Stimulated activated memory B cell treated with anti-CD40 and anti-IgM and Interleukin-4, amounts not matched to agents 10 μg/mL and 1 μg/mL and 100 μg/mL, for 72 hours (primary cell): ENCODE results near the gene SHH.

Source experiments
- ATAC-seq: fragments of 150-1000 bp; cut with Tn5 transposase; 2 replicates; pipeline ENCODE4 v1.10.0; 2021
- H3K27ac Mint-ChIP-seq: one replicate; pipeline ENCODE4 v1.8.0; 2022; ENCODE audit warnings: mild to moderate bottlenecking, mixed read lengths
- H3K27me3 Mint-ChIP-seq: one replicate; pipeline ENCODE4 v1.8.0; 2022; ENCODE audit warnings: mixed read lengths
- H3K36me3 Mint-ChIP-seq: one replicate; pipeline ENCODE4 v1.8.0; 2022; ENCODE audit warnings: mixed read lengths
- H3K4me1 Mint-ChIP-seq: one replicate; pipeline ENCODE4 v1.8.0; 2022; ENCODE audit warnings: mixed read lengths
- H3K4me3 Mint-ChIP-seq: one replicate; pipeline ENCODE4 v1.8.0; 2022; ENCODE audit warnings: mild to moderate bottlenecking, moderate library complexity, mixed read lengths
- H3K9me3 Mint-ChIP-seq: one replicate; pipeline ENCODE4 v1.8.0; 2022; ENCODE audit warnings: mixed read lengths

The SHH gene

DNA sequence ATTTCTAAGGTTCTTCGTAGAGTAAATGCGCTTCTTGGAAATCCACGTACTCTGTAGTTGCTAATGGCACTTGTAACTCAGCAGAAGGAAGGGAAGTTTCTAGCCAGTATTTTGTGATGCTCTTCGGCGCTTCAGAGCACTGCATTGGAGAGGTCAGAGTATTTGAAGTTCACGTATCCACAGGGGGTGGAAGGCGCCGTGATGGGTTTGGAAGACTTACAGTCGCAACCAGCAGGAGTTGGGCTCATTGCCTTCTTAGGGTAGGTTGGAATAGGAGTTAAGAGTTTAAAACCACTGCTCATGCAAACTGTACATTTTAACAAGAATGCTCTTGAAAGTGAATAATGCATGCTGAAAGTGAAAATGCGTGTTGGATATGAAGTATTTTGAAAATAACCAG is 49.1 kb downstream of the SHH start:
- Mint-ChIP-seq H3K4me1 (peaks cover 48% of the 10 kb centered on the region), H3K27me3 (no peaks in the 10 kb centered on the region), H3K27ac (no peak overlapping the region), H3K9me3 (no peaks in the 10 kb centered on the region), H3K4me3 (no peak overlapping the region), H3K36me3 (peaks cover 43% of the 10 kb centered on the region)
- ATAC-seq = no peak

- peaks cover 48% of the 10 kb centered on the region for H3K4me1 Mint-ChIP-seq
- peaks cover 41% of the 10 kb centered on the region for H3K36me3 Mint-ChIP-seq
Measured at GRCh38 chr7:155762655-155763054, 49.6 kb downstream of the SHH start.

GRCh38 chr7:155762036-155762435 is 50.2 kb downstream of the SHH start:
- Mint-ChIP-seq H3K9me3 (no peaks in the 10 kb centered on the region), H3K4me1 (peaks cover 53% of the 10 kb centered on the region), H3K36me3 (peaks cover 40% of the 10 kb centered on the region), H3K4me3 (no peak overlapping the region), H3K27me3 (no peaks in the 10 kb centered on the region), H3K27ac (no peak overlapping the region)
- no peak for ATAC-seq

More at GRCh38 chr7:155762655-155763054, 49.6 kb downstream of the SHH start:
- H3K27me3 Mint-ChIP-seq = no peaks in the 10 kb centered on the region
- H3K4me3 Mint-ChIP-seq = no peak overlapping the region
- no peak overlapping the region for H3K27ac Mint-ChIP-seq
- ATAC-seq = no peak
- H3K9me3 Mint-ChIP-seq = no peaks in the 10 kb centered on the region

- no peaks in the 10 kb centered on the region for H3K27me3 Mint-ChIP-seq
- no peak for ATAC-seq
- H3K36me3 Mint-ChIP-seq = peaks cover 46% of the 10 kb centered on the region
- H3K4me3 Mint-ChIP-seq = no peak overlapping the region
- H3K27ac Mint-ChIP-seq = no peak overlapping the region
- peaks cover 62% of the 10 kb centered on the region for H3K4me1 Mint-ChIP-seq
- H3K9me3 Mint-ChIP-seq = no peaks in the 10 kb centered on the region
Measured at GRCh38 chr7:155761162-155761561, 51.1 kb downstream of the SHH start.

DNA sequence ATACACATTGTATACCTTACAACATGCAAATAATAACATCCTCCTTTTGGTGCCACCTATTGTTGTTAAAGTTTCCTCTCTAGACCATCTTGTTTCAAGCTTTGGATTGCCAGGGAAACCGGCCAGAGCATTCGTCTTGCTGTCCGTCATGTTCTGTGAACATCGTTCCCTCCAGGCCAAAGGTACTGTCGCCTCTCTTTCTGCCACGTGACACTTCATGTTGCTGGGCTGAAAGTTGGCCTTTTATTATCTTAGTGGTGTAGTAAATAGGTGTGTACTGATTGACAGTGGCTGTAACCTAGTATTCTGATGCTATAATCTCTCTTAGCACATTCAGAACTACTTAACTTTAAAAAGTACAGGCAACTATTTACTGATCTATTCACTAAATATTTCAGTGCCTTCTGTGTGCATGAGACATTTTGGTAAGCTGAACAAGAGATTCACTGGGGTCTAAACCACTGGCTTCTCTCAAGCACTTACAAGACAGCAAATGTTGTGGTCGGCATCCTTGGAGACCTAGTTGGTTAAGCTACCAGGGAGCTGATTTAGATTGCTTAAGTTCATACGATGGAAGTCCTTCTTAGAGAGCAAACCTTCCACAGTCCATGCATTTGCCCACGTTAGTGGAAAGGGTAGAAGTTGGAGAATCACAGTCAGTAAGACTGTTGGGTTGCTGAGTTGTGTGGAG is 52.4 kb downstream of the SHH start:
- Mint-ChIP-seq H3K27me3 (no peaks in the 10 kb centered on the region), H3K4me3 (no peak overlapping the region), H3K4me1 (peaks cover 72% of the 10 kb centered on the region), H3K9me3 (no peaks in the 10 kb centered on the region), H3K36me3 (peaks cover 46% of the 10 kb centered on the region), H3K27ac (no peak overlapping the region)
- ATAC-seq = no peak

DNA sequence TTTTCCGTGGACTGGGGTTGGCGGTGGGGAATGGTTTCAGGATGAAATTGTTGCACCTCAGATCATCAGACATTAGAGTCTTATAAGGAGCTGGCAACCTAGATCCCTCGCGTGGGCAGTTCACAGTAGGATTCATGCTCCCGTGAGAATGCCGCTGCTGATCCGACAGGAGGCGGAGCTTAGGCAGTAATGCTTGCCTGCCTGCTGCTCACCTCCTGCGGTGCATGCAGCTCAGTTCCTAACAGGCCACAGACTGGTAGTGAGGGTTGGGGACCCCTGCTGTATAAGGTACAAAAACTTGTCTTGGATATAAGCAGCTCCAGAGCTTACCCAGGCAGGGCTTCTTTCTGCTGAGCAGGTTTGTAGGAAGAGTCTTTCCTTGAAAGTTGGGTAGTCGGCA is 53.9 kb downstream of the SHH start:
- Mint-ChIP-seq H3K4me1 (peaks cover 75% of the 10 kb centered on the region), H3K36me3 (peaks cover 50% of the 10 kb centered on the region)

DNA sequence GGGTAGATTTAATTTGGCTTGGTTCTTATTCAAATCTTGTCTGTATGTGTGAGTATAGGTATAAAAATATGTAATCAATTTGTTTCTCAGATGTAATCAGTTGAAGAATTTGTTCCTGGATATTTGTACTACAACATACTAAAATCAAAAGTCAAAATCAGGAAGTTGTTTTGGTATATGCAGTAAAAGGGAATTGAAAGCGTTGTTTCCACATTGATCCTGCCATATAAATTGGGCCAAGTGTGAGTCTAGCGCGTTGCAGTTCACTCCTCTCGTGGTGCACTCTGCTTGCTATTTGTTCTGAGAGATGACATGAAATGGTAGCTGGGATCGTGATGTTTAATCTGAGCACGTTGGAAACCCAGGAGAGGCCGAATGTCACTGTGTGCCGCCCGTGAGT is 55.9 kb downstream of the SHH start:
- Mint-ChIP-seq H3K4me1 (peaks cover 77% of the 10 kb centered on the region), H3K9me3 (no peaks in the 10 kb centered on the region), H3K27me3 (no peaks in the 10 kb centered on the region), H3K4me3 (peak overlapping the region; percentile 59), H3K36me3 (peaks cover 40% of the 10 kb centered on the region), H3K27ac (peak overlapping the region; percentile 78)
- ATAC-seq = peak; percentile 81

More for the DNA sequence above, 53.9 kb downstream of the SHH start:
- Mint-ChIP-seq H3K27me3 (no peaks in the 10 kb centered on the region), H3K27ac (no peak overlapping the region), H3K4me3 (no peak overlapping the region), H3K9me3 (no peaks in the 10 kb centered on the region)
- ATAC-seq = no peak

GRCh38 chr7:155755026-155755425 is 57.2 kb downstream of the SHH start:
- ATAC-seq = no peak
- Mint-ChIP-seq H3K36me3 (peaks cover 31% of the 10 kb centered on the region), H3K4me3 (no peak overlapping the region), H3K9me3 (no peaks in the 10 kb centered on the region), H3K27ac (no peak overlapping the region), H3K27me3 (no peaks in the 10 kb centered on the region), H3K4me1 (peaks cover 68% of the 10 kb centered on the region)

DNA sequence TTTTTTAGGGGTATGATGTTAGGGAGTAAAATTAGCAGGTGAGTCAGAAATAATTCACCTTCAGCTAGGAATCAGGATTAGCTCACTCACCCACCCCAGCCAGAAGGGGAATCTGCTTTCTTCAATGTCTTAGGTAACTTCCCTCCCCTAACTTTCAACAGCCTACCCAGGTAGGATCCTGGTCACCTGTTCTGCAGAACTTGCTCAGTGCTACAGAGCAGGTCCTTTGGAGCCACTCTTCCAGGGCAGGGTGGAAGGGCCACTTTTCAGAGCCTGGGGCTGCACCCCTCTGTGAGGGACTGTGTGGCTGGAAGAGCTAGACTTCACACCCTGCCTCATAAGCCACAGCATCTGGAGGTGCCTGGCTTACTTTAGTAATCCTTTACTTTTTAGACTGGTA is 58.1 kb downstream of the SHH start:
- no peak overlapping the region for H3K27ac Mint-ChIP-seq
- H3K4me1 Mint-ChIP-seq = peaks cover 72% of the 10 kb centered on the region
- ATAC-seq = no peak
- no peaks in the 10 kb centered on the region for H3K27me3 Mint-ChIP-seq
- no peak overlapping the region for H3K4me3 Mint-ChIP-seq
- H3K36me3 Mint-ChIP-seq = peaks cover 32% of the 10 kb centered on the region
- H3K9me3 Mint-ChIP-seq = no peaks in the 10 kb centered on the region

- Mint-ChIP-seq H3K27ac (peak overlapping the region; percentile 70), H3K27me3 (no peaks in the 10 kb centered on the region), H3K9me3 (no peaks in the 10 kb centered on the region), H3K4me3 (peak overlapping the region; percentile 54), H3K36me3 (peaks cover 36% of the 10 kb centered on the region), H3K4me1 (peaks cover 77% of the 10 kb centered on the region)
- no peak for ATAC-seq
Measured at GRCh38 chr7:155753446-155753965, 58.8 kb downstream of the SHH start.

GRCh38 chr7:155752756-155753445 is 59.4 kb downstream of the SHH start:
- Mint-ChIP-seq H3K4me1 (peaks cover 83% of the 10 kb centered on the region), H3K27me3 (no peaks in the 10 kb centered on the region), H3K4me3 (peak overlapping the region; percentile 54), H3K9me3 (no peaks in the 10 kb centered on the region), H3K36me3 (peaks cover 42% of the 10 kb centered on the region), H3K27ac (peak overlapping the region; percentile 70)
- ATAC-seq = peak; percentile 78

DNA sequence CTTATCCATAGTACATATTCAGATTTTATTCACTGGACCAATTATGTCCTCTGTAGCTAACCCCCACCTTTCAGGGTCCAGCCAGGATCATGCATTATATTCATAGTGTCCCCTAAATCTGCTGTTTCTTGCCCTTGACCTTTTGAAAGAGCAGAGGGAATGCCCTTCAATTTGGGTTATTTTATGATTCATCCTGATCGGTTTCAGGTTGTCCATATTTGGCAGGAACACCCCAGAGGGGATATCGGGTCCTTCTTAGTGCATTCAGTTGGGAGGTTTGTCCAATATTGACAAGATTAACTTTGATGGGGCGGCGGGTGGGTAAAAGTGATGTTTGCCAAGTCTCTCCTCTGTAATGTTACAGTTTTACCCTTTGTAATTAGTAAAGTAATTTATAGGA is 60.9 kb downstream of the SHH start:
- Mint-ChIP-seq H3K27me3 (no peaks in the 10 kb centered on the region), H3K9me3 (no peaks in the 10 kb centered on the region), H3K4me1 (peaks cover 72% of the 10 kb centered on the region), H3K36me3 (peaks cover 34% of the 10 kb centered on the region), H3K4me3 (no peak overlapping the region), H3K27ac (peak overlapping the region; percentile 70)
- ATAC-seq = no peak

DNA sequence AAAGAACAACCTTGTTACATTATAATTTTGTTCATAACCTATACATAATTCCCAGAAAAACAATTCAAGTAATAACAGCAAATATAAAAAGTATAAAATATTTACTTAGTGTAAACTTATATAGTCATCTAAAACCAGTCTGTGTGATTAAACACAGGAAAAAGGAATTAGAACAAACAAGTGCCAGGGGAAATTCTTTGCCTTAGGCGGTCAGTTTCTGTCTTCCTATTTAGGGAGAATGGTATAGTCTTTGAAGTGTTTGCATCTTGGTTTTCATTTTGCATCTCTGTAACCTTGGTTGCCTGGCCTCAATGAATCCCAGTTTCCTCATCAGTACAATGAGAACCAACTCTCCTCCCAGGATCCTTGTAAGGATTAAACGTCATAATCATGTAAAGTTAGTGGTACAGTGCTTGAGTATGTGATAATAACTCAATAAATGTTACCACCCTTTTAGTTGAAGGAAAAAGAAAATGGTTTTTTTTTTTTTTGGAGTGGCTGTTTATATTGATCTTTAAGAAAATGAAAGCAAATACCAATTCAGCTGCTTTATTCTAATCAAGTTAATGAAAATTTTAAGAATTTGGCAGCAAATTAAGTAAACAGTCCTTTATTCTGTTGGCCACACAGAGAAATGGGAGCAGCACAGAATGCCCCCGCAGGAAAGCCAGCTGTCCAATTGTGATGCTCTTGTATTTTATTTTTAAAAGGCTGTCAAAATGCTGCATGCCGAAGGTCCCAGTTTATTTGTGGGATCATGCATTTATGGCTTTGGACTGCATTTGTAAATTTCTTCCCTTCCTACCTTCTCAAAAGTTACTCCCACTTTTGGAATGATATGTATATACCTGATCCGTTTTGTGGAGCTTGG is 61.8 kb downstream of the SHH start:
- Mint-ChIP-seq H3K27me3 (no peaks in the 10 kb centered on the region), H3K4me3 (no peak overlapping the region), H3K36me3 (peaks cover 42% of the 10 kb centered on the region), H3K27ac (no peak overlapping the region), H3K9me3 (no peaks in the 10 kb centered on the region), H3K4me1 (peaks cover 66% of the 10 kb centered on the region)
- ATAC-seq = no peak
